A549 (cell line): Measurements from ENCODE around the gene ADARB2. TPM values are rescaled to one million over a fixed set of nuclear protein-coding genes. Genes with fewer than 3 reads are reported as not detected.

Experiments
- ATAC-seq, 2 experiments: fragments of 200-7000 bp in 1 of 2; fragments of >200 bp in 1 of 2; cut with Nextera tagmentation in 1 of 2; cut with Tn5 transposase in 1 of 2; 3 replicates each; pipeline versions ENCODE4 v1.8.0 to v1.9.1; 2018 to 2020; ENCODE audit warnings: mild to moderate bottlenecking in 1 of 2, moderate library complexity in 1 of 2
- CTCF ChIA-PET: fragments of 300-600 bp; sonication (Branson Sonifier 250); formaldehyde crosslinking; extraction: SDS; loops from one replicate; lab custom pipeline; 2021; ENCODE audit warnings: antibody characterized with exemption, inconsistent platforms; lab: Yijun Ruan, JAX
- POLR2A ChIA-PET: fragments of 350-600 bp; formaldehyde crosslinking; extraction: SDS; loops from one replicate; lab custom pipeline; 2021; ENCODE audit warnings: antibody characterized with exemption, inconsistent platforms; lab: Yijun Ruan, JAX
- DNase-seq, 2 experiments: peaks; one replicate each; pipeline versions ENCODE4 v3.0.0 to v3.0.0-alpha.2; 2011 to 2016; ENCODE audit warnings: low read depth in 1 of 2, low spot score in 1 of 2
- FAIRE-seq: peaks from 2 replicates; lab custom pipeline; 2011; peaks lifted over from hg19 to GRCh38; lab: Jason Lieb, UNC
- H3K27ac ChIP-seq, 2 experiments: fragments of >200 bp; sonication (Bioruptor Twin); formaldehyde crosslinking; 3 replicates each; pipeline ENCODE4 v1.5.1; 2016 to 2017
- H3K4me1 ChIP-seq: fragments of >200 bp; sonication (Bioruptor Twin); formaldehyde crosslinking; 3 replicates; pipeline ENCODE4 v1.6.1; 2016
- H3K4me2 ChIP-seq: fragments of >200 bp; sonication (Bioruptor Twin); formaldehyde crosslinking; 3 replicates; pipeline ENCODE4 v1.6.1; 2016
- H3K4me3 ChIP-seq: fragments of >200 bp; sonication (Bioruptor Twin); formaldehyde crosslinking; 3 replicates; pipeline ENCODE4 v1.5.1; 2016
- H3K9me3 ChIP-seq: fragments of >200 bp; sonication (Bioruptor Twin); formaldehyde crosslinking; 3 replicates; pipeline ENCODE4 v1.6.1; 2016
- ATOH8 ChIP-seq: fragments of 250-450 bp; sonication (Bioruptor Pico); IDR thresholded peaks from 2 replicates; pipeline ENCODE4 v1.5.0; 2020; ENCODE audit warnings: low read depth, mild to moderate bottlenecking, moderate library complexity
- BHLHE40 ChIP-seq: IDR thresholded peaks from 2 replicates; pipeline ENCODE4 v1.6.1; 2012; ENCODE audit warnings: low read depth, low read length, inconsistent platforms
- CBX8 ChIP-seq: fragments of 200-600 bp; sonication (generic); IDR thresholded peaks from 2 replicates; pipeline ENCODE4 v1.6.1; 2016
- ELK1 ChIP-seq: fragments of 150-350 bp; IDR thresholded peaks from 2 replicates; pipeline ENCODE4 v1.6.1; 2014; ENCODE audit warnings: low read depth, mild to moderate bottlenecking, low read length
- ESRRA ChIP-seq: fragments of 150-350 bp; IDR thresholded peaks from 2 replicates; pipeline ENCODE4 v1.6.1; 2014; ENCODE audit warnings: mild to moderate bottlenecking, low read length, borderline replicate concordance
- FOXS1 ChIP-seq: fragments of 250-450 bp; sonication (Bioruptor Pico); IDR thresholded peaks from 2 replicates; pipeline ENCODE4 v1.5.0; 2020; ENCODE audit warnings: mild to moderate bottlenecking, moderate library complexity
- HDAC2 ChIP-seq: fragments of 200-600 bp; sonication (generic); IDR thresholded peaks from 2 replicates; pipeline ENCODE4 v1.6.1; 2016
- HEYL ChIP-seq: fragments of 250-450 bp; sonication (Bioruptor Pico); IDR thresholded peaks from 2 replicates; pipeline ENCODE4 v1.8.0; 2021; ENCODE audit warnings: mild to moderate bottlenecking, moderate library complexity
- HMGXB4 ChIP-seq: fragments of 250-450 bp; sonication (Bioruptor Pico); IDR thresholded peaks from 2 replicates; pipeline ENCODE4 v1.5.0; 2021; ENCODE audit warnings: mild to moderate bottlenecking, moderate library complexity, borderline replicate concordance
- HOXA7 ChIP-seq: fragments of 250-450 bp; sonication (Bioruptor Pico); IDR thresholded peaks from 2 replicates; pipeline ENCODE4 v1.5.0; 2020; ENCODE audit warnings: mild to moderate bottlenecking, moderate library complexity
- JUNB ChIP-seq: fragments of >200 bp; sonication (Bioruptor Twin); formaldehyde crosslinking; IDR thresholded peaks from 2 replicates; pipeline ENCODE4 v1.6.1; 2016
- KDM5A ChIP-seq: fragments of 200-600 bp; sonication (generic); IDR thresholded peaks from 2 replicates; pipeline ENCODE4 v1.6.1; 2016; ENCODE audit warnings: antibody characterized with exemption, mild to moderate bottlenecking
- POLR2AphosphoS2 ChIP-seq: conservative IDR thresholded peaks from 2 replicates; pipeline ENCODE4 v1.6.1; 2012; ENCODE audit warnings: low read length, improper control_type of control experiment, inconsistent platforms
- REST ChIP-seq: fragments of 200-600 bp; sonication (generic); IDR thresholded peaks from 2 replicates; pipeline ENCODE4 v1.6.1; 2016; ENCODE audit warnings: antibody characterized with exemption, mild to moderate bottlenecking, moderate library complexity
- RNF2 ChIP-seq: fragments of 200-600 bp; sonication (generic); IDR thresholded peaks from 2 replicates; pipeline ENCODE4 v1.6.1; 2016; ENCODE audit warnings: low read depth, mild to moderate bottlenecking, antibody characterized with exemption, moderate library complexity, borderline replicate concordance
- TP53 ChIP-seq: fragments of 250-450 bp; sonication (Bioruptor Pico); IDR thresholded peaks from 2 replicates; pipeline ENCODE4 v1.5.0; 2021; ENCODE audit warnings: mild to moderate bottlenecking, moderate library complexity
- USF2 ChIP-seq: fragments of 450-650 bp; IDR thresholded peaks from 2 replicates; pipeline ENCODE4 v1.6.1; 2014; ENCODE audit warnings: antibody characterized with exemption
- WGBS: methylation state at CpG from one replicate; pipeline ENCODE4 v1.1.6; 2017; ENCODE audit errors: missing lambda C conversion rate; 5-methylcytosine and 5-hydroxymethylcytosine counted together
- polyA plus RNA-seq, 4 experiments: library from polyadenylated mRNA; depleted of rRNA in 3 of 4; stranded (reverse); fragments of >200 nt; fragmentation: RNase III in 1 of 4; extraction: RNeasy Plus Mini Kit Qiagen cat#74134 plus additional on column Dnase treatment in 1 of 4; gene quantifications; 2 replicates in 3 of 4; 3 replicates in 1 of 4; pipeline ENCODE4 v1.2.3, GENCODE V29; 2011 to 2017

The ADARB2 gene
- polyA plus RNA-seq, 2 of the 4 experiments (the other 2 are of a cell fraction), result not detected

GRCh38 chr10:1507436-1507835, 229.9 kb downstream of the ADARB2 start:
- POLR2A ChIA-PET, result no interaction called here
- no peak for ATAC-seq
- no peaks in the 10 kb centered on the region for H3K9me3 ChIP-seq
- CTCF ChIA-PET, result no interaction called here
- no peaks in the 10 kb centered on the region for H3K4me1 ChIP-seq
- no peak overlapping the region for H3K27ac ChIP-seq
- no peak for FAIRE-seq
- no peak overlapping the region for H3K4me3 ChIP-seq
- DNase-seq, result no peak
- 6% methylated on average over 12 of the region's 15 CpGs for WGBS
- H3K4me2 ChIP-seq, result no peak overlapping the region
- TF ChIP-seq REST (no peak), KDM5A (no peak), JUNB (no peak), ATOH8 (no peak), TP53 (CRISPR knock-in tag) (no peak), ESRRA (no peak), POLR2AphosphoS2 (no peak), ELK1 (no peak), BHLHE40 (no peak), FOXS1 (no peak), HDAC2 (no peak), RNF2 (no peak), HOXA7 (CRISPR knock-in tag) (no peak)

- H3K27ac ChIP-seq, result no peak overlapping the region
- ChIA-PET POLR2A (no interaction called here), CTCF (no interaction called here)
- no peaks in the 10 kb centered on the region for H3K9me3 ChIP-seq
- no peak for TF ChIP-seq RNF2
- no peak for TF ChIP-seq CBX8
- no peak for TF ChIP-seq KDM5A
- TF ChIP-seq USF2, result no peak
- TF ChIP-seq HEYL, result no peak
- TF ChIP-seq HMGXB4 (CRISPR knock-in tag), result no peak
- no peaks in the 10 kb centered on the region for H3K4me1 ChIP-seq
- no peak overlapping the region for H3K4me2 ChIP-seq
- FAIRE-seq (no peak), DNase-seq (no peak), ATAC-seq (no peak)
- 37% methylated on average over 8 of the region's 8 CpGs for WGBS
- no peak overlapping the region for H3K4me3 ChIP-seq
Observed at GRCh38 chr10:1504940-1505339, 232.4 kb downstream of the ADARB2 start.
